Ovary (tissue), 9 donors: ENCODE results near the gene PER1. TPM values are rescaled to one million over a fixed set of nuclear protein-coding genes. Genes with fewer than 3 reads are reported as not detected.

Experiments used
- DNase-seq, 5 donors: peaks; one replicate each; pipeline ENCODE4 v3.0.0-alpha.2; 2019 to 2020
- H3K27ac ChIP-seq, 2 donors: fragments of 200-600 bp; one replicate each; pipeline versions ENCODE4 v1.5.1 to v1.8.0; 2019 to 2022
- H3K27me3 ChIP-seq: fragments of 200-600 bp; one replicate; pipeline ENCODE4 v1.8.0; 2022
- H3K36me3 ChIP-seq: fragments of 200-600 bp; sonication (generic); one replicate; pipeline ENCODE4 v1.5.1; 2019
- H3K4me1 ChIP-seq: one replicate; pipeline ENCODE4 v1.8.1; 2013; ENCODE audit warnings: mild to moderate bottlenecking, moderate library complexity; ENCODE audit not compliant: insufficient read depth
- H3K4me3 ChIP-seq: fragments of 200-600 bp; sonication (generic); one replicate; pipeline ENCODE4 v1.5.1; 2017
- H3K9me3 ChIP-seq, 2 donors: fragments of 200-600 bp in 1 of 2; sonication (generic) in 1 of 2; one replicate each; pipeline versions ENCODE4 v1.5.1 to v1.8.1; 2013 to 2019; ENCODE audit warnings: mild to moderate bottlenecking in 1 of 2, moderate library complexity in 1 of 2
- EP300 ChIP-seq: sonication (generic); formaldehyde crosslinking; IDR thresholded peaks from one replicate; pipeline ENCODE4 v1.6.1; 2017; ENCODE audit warnings: antibody characterized with exemption
- POLR2A ChIP-seq: fragments of 450-650 bp; IDR thresholded peaks from one replicate; pipeline ENCODE4 v1.6.1; 2017; ENCODE audit warnings: antibody characterized with exemption, mild to moderate bottlenecking, moderate library complexity
- whole genome bisulfite sequencing, 3 donors: extraction: QIAGEN DNeasy Blood & Tissue Kit in 1 of 3; methylation state at CpG; one replicate each; pipeline versions ENCODE4 v1.1.5 to v1.1.7; 2013 to 2017; 5-methylcytosine and 5-hydroxymethylcytosine counted together
- intact Hi-C, 4 donors: fragments of 100-400 bp; cut with DNase I; formaldehyde crosslinking; loops; one replicate each; pipeline versions ENCODE4 v1.11.0 to v1.15.1; 2022 to 2023
- polyA plus RNA-seq, 2 donors: library from polyadenylated mRNA; stranded (reverse); fragments of 200-250 nt in 1 of 2; fragments of 350-450 nt in 1 of 2; fragmentation: Illumina TruSeq in 1 of 2; extraction: RNeasy Lipid Tissue Mini Kit (QIAGEN cat#74804) in 1 of 2; gene quantifications; one replicate each; pipeline ENCODE4 v1.2.3, GENCODE V29; 2013 to 2014
- total RNA-seq, 7 donors: library from RNA; depleted of rRNA in 2 of 7; stranded (reverse); fragments of >200 nt in 2 of 7; fragmentation: NEBNext Ultra II Directional in 3 of 7; extraction: Animal tissue kit (Norgen Biotek cat#: 25700) in 3 of 7; gene quantifications; one replicate each; pipeline versions ENCODE4 v1.1.0 to v1.2.4, GENCODE V29; 2016 to 2023
- TF ChIP-seq, protein P1 (sequence below), 3 donors: fragments of 450-650 bp in 2 of 3; fragments of 200-600 bp in 1 of 3; IDR thresholded peaks; one replicate each; pipeline versions ENCODE4 v1.5.1 to v1.8.0; 2016 to 2022; ENCODE audit warnings: antibody characterized with exemption in 3 of 3, mild to moderate bottlenecking in 1 of 3
- donor health status: DM: no; HTN: no; CAD: no; lungs with moderate emphysema.
- donor health status: DM: no; HTN: no; CAD: no.
- donor health status: Bipolar disorder and iron deficiency.
- donor health status: DM: yes; HTN: yes; CAD: no.
- donor health status: DM: no; HTN: no; CAD: no.
- donor health status: DM: yes; HTN: yes; CAD: no.

Gene PER1
- total and polyA plus RNA-seq, 9 donors, result 12.8 to 394 (median 164) TPM

GRCh38 chr17:8158267-8159031 lies 6.2 kb upstream of the PER1 start:
- H3K4me1 ChIP-seq, result peaks cover 6% of the 10 kb centered on the region
- H3K4me3 ChIP-seq, result no peak overlapping the region
- TF ChIP-seq, protein P1, sequence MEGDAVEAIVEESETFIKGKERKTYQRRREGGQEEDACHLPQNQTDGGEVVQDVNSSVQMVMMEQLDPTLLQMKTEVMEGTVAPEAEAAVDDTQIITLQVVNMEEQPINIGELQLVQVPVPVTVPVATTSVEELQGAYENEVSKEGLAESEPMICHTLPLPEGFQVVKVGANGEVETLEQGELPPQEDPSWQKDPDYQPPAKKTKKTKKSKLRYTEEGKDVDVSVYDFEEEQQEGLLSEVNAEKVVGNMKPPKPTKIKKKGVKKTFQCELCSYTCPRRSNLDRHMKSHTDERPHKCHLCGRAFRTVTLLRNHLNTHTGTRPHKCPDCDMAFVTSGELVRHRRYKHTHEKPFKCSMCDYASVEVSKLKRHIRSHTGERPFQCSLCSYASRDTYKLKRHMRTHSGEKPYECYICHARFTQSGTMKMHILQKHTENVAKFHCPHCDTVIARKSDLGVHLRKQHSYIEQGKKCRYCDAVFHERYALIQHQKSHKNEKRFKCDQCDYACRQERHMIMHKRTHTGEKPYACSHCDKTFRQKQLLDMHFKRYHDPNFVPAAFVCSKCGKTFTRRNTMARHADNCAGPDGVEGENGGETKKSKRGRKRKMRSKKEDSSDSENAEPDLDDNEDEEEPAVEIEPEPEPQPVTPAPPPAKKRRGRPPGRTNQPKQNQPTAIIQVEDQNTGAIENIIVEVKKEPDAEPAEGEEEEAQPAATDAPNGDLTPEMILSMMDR (IDR thresholded peaks at IDR 0.05), result peak; percentile 76 to 93 (median 88)
- TF ChIP-seq EP300, result no peak
- peak overlapping the region; percentile 94 to 95 for H3K27ac ChIP-seq
- intact Hi-C loops, result loop anchor here in 1 of 4 donors (10.0 kb wide), 1 partner anchor 314 kb away; no protein-coding TSS in a partner anchor
- H3K27me3 ChIP-seq, result no peaks in the 10 kb centered on the region
- H3K36me3 ChIP-seq, result no peaks in the 10 kb centered on the region
- peak; percentile 88 to 96 (median 94) for DNase-seq
- WGBS, 3 donors, result 36 to 40% (median 40%) methylated on average over 20 of the region's 20 CpGs
- H3K9me3 ChIP-seq, result no peaks in the 10 kb centered on the region

DNA sequence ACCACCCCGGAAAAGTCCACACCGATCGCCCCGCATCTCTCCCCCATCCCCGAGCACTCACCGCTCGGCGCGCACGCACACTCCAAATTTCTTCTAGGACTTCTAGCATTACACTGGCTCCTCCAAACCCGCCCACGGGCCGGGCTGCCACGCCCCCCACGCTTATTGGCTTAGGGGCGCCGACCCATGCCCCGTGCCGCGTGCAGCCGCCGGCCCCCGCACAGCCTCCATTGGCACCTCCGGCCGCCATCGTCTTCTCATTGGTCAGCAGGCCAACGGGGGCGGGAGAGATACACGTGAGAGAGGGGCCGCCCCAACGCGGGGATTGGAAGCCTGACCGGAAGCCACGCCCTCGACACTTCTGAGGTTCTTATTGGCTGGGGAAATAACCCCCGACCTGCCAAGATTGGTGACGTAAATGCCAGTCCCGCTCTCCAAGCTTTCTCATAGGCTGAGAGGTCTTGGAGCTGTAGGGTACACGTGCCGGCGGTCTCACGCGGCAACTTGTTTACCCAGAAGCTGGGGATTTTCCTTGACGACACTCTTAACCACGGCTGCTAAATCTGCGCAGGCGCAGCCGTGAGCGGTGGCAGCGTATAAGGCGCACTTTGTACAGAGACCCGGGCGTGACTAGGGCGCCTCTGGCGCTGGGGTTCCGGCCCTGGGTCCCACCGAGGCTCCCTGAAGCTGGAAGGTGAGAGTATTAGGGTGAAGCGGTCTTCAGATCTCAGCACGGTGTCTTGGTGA lies 4.2 kb upstream of the PER1 start:
- intact Hi-C loops, result loop anchor here in 1 of 4 donors (10.0 kb wide), 1 partner anchor 312 kb away; no protein-coding TSS in a partner anchor
- Histone ChIP-seq H3K9me3 (no peaks in the 10 kb centered on the region), H3K4me1 (peaks cover 10% of the 10 kb centered on the region), H3K27ac (peak overlapping the region; percentile 94 to 96), H3K4me3 (peak overlapping the region; percentile 97), H3K36me3 (no peaks in the 10 kb centered on the region), H3K27me3 (no peaks in the 10 kb centered on the region)
- WGBS, 3 donors, result 0 to 1% (median 1%) methylated on average over 57 to 59 of the region's 59 CpGs
- peak; percentile 100 for DNase-seq
- TF ChIP-seq EP300, result peak; percentile 98
- TF ChIP-seq, protein P1 (IDR thresholded peaks at IDR 0.05), result no peak
- peak; percentile 100 for TF ChIP-seq POLR2A

DNA sequence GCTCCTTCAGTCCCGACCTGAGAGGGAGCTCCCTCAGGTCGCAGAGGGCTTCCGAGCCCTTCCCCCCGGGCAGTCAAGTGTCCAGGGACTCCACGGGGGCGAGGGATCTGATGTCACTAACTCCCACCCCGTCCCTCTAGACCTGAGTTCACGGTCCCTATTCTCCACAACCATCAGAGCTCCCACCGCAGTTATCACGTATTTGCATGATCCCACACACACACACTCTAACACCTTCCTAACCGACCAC lies 3.7 kb upstream of the PER1 start:
- intact Hi-C loops, result loop anchor here in 1 of 4 donors (10.0 kb wide), 1 partner anchor 311 kb away; no protein-coding TSS in a partner anchor
- H3K9me3 ChIP-seq, result no peaks in the 10 kb centered on the region
- H3K27me3 ChIP-seq, result no peaks in the 10 kb centered on the region
- WGBS, 3 donors, result 0 to 1% (median 0%) methylated on average over 11 of the region's 11 CpGs
- DNase-seq, result peak in 1 of 5 donors; percentile 65
- peak overlapping the region; percentile 97 for H3K4me3 ChIP-seq
- peak overlapping the region; percentile 94 to 96 for H3K27ac ChIP-seq
- TF ChIP-seq, protein P1 (IDR thresholded peaks at IDR 0.05), result peak in 2 of 3 donors; percentile 13 to 29
- no peak for TF ChIP-seq POLR2A
- peaks cover 9% of the 10 kb centered on the region for H3K4me1 ChIP-seq
- no peaks in the 10 kb centered on the region for H3K36me3 ChIP-seq

DNA sequence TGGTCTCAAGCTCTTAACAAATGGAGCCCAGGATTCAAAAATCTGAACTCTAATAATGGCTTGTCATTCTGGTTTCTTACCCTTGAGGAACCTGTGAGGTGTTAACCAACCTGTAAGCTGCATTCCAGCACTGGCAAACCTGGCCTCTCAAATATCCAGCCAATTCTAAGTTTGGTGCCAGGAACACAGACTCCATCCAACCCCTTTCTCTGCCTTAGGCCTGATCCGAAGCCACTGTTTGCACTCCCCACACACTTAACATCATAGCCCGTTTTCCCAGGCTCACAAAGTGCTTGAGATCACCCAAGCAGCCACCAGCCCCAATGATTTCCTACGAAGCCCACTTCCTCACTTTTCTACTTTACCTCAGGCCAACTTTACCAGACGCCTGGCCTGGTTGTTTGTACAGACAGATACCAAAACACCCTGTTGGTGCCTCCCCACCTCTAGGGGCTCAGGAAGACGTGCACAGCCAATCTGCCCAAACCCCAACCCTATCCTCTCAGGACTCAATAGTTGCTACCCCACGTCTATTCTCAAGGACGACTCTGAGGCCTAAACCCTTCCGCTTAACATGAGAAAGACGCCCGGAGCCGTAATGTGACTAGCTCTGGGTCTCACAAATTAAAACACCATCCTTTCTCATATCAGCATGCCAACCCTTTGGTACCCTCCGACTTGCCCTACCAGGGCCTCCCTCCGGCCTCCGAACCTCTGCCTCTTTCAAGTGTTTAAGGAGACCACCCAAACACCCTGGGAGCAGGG lies 3.2 kb upstream of the PER1 start:
- Histone ChIP-seq H3K27me3 (no peaks in the 10 kb centered on the region), H3K36me3 (no peaks in the 10 kb centered on the region), H3K9me3 (no peaks in the 10 kb centered on the region), H3K4me1 (peaks cover 12% of the 10 kb centered on the region), H3K4me3 (peak overlapping the region; percentile 97), H3K27ac (peak overlapping the region; percentile 94 to 96)
- TF ChIP-seq, protein P1 (IDR thresholded peaks at IDR 0.05), result peak in 1 of 3 donors; percentile 4
- TF ChIP-seq POLR2A, result no peak
- no peak for TF ChIP-seq EP300
- peak in 2 of 5 donors; percentile 24 to 51 for DNase-seq
- intact Hi-C loops, result loop anchor here in 1 of 4 donors (10.0 kb wide), 1 partner anchor 311 kb away; no protein-coding TSS in a partner anchor
- 4 to 13% (median 10%) methylated on average over 14 of the region's 14 CpGs for WGBS, 3 donors
